DOHH2 (cell line): ENCODE measurements around the gene GGA1.

ENCODE experiments used
- H3F3A ChIP-seq: fragments of 200-600 bp; sonication (generic), shearing (Covaris generic); 2 replicates; pipeline ENCODE4 v1.6.0; 2016; ENCODE audit warnings: antibody characterized with exemption, mild to moderate bottlenecking; ENCODE audit not compliant: control insufficient read depth, insufficient read depth
- H3K27ac ChIP-seq: fragments of 200-600 bp; sonication (generic); 2 replicates; pipeline ENCODE4 v1.5.1; 2014; ENCODE audit warnings: low read depth, mild to moderate bottlenecking, low read length, moderate library complexity
- H3K27me3 ChIP-seq: fragments of 200-600 bp; sonication (generic); 2 replicates; pipeline ENCODE4 v1.6.1; 2014; ENCODE audit warnings: mild to moderate bottlenecking, low read length, mixed read lengths; ENCODE audit not compliant: control insufficient read depth
- H3K36me3 ChIP-seq: fragments of 200-600 bp; sonication (generic); 2 replicates; pipeline ENCODE4 v1.6.1; 2014; ENCODE audit warnings: mild to moderate bottlenecking, low read length, moderate library complexity, mixed read lengths; ENCODE audit not compliant: control insufficient read depth
- H3K4me1 ChIP-seq: fragments of 200-600 bp; sonication (generic); 2 replicates; pipeline ENCODE4 v1.6.1; 2014; ENCODE audit warnings: mild to moderate bottlenecking, low read length, mixed read lengths; ENCODE audit not compliant: control insufficient read depth
- H3K4me2 ChIP-seq: fragments of 200-600 bp; sonication (generic); 2 replicates; pipeline ENCODE4 v1.6.0; 2014; ENCODE audit warnings: mild to moderate bottlenecking, low read length, moderate library complexity
- H3K4me3 ChIP-seq: fragments of 200-600 bp; sonication (generic); 2 replicates; pipeline ENCODE4 v1.5.1; 2014; ENCODE audit warnings: mild to moderate bottlenecking, low read length, mixed read lengths
- H3K79me2 ChIP-seq: fragments of 200-600 bp; sonication (generic); 2 replicates; pipeline ENCODE4 v1.6.1; 2014; ENCODE audit warnings: mild to moderate bottlenecking, low read length, mixed read lengths; ENCODE audit not compliant: control insufficient read depth
- H3K9me2 ChIP-seq: fragments of 200-600 bp; sonication (generic); replicated peaks from 2 replicates; pipeline ENCODE4 v1.6.1; 2014; ENCODE audit warnings: mild to moderate bottlenecking, low read length, mixed read lengths; ENCODE audit not compliant: control insufficient read depth
- H3K9me3 ChIP-seq: fragments of 200-600 bp; sonication (generic); 2 replicates; pipeline ENCODE4 v1.6.1; 2014; ENCODE audit warnings: antibody characterized with exemption, low read length, mixed read lengths; ENCODE audit not compliant: control insufficient read depth, insufficient read depth
- H4K20me1 ChIP-seq: fragments of 200-600 bp; sonication (generic); 2 replicates; pipeline ENCODE4 v1.6.0; 2014; ENCODE audit warnings: low read depth, mild to moderate bottlenecking, antibody characterized with exemption, low read length, moderate library complexity; ENCODE audit not compliant: control insufficient read depth, insufficient read depth
- EZH2phosphoT487 ChIP-seq: fragments of 200-600 bp; sonication (generic); IDR thresholded peaks from 2 replicates; pipeline ENCODE4 v1.6.1; 2017; ENCODE audit warnings: borderline replicate concordance, mild to moderate bottlenecking, antibody characterized with exemption, low read length, moderate library complexity, mixed read lengths
- TF ChIP-seq, protein P1 (sequence below): fragments of 200-600 bp; sonication (generic); IDR thresholded peaks from one replicate; pipeline ENCODE4 v1.5.1; 2014; ENCODE audit warnings: antibody characterized with exemption, mild to moderate bottlenecking, low read depth, low read length; ENCODE audit not compliant: poor library complexity, severe bottlenecking

GGA1 gene

DNA sequence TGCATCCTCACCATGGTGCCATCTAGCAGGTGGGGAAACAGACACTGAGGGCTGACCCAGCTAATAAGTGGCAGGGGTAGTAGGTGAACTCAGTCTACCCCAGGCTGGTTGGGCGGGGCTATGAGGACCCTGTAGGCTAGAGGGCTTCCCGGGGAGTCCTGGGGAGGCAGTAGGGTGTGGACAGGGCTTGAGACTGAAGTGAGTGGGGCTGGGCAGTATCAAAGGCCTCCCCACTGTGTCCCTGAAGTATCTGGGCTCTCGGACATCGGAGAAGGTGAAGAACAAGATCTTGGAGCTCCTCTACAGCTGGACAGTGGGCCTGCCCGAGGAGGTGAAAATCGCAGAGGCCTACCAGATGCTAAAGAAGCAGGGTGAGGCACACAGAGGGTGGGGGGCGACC is 11.4 kb downstream of the GGA1 start:
- H3K4me3 ChIP-seq, result no peak overlapping the region

DNA sequence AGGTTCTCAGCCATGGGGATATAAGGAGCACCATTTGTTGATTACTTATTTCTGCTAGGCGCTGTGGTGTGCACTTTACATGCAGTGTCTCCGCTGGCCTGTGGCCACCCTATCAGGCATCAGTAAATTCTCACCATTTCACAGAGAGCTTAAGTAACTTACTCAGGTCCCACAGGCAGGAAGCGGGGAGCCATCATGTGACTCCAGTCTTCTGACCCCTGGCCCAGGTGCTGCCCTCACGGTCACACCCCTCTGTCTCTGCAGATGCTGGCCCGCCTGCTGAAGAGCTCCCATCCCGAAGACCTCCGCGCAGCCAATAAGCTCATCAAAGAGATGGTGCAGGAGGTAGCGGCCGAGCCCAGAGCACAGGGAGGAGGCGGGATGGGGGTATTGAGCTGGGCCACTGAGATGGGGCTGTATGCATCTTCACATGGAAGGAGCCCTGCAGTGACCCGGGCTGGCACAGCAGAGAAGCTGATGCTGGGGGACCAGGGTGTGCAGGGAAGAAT is 12.8 kb downstream of the GGA1 start:
- Histone ChIP-seq H3K27ac (no peak overlapping the region), H3K79me2 (peaks cover 14% of the 10 kb centered on the region), H4K20me1 (no peaks in the 10 kb centered on the region), H3K4me3 (no peak overlapping the region), H3K9me3 (no peaks in the 10 kb centered on the region), H3K4me2 (no peak overlapping the region), H3F3A (peaks cover 6% of the 10 kb centered on the region; the same call in 1 of the 2 replicates), H3K27me3 (no peaks in the 10 kb centered on the region), H3K4me1 (peaks cover 57% of the 10 kb centered on the region), H3K9me2 (no peaks in the 10 kb centered on the region), H3K36me3 (peaks cover 91% of the 10 kb centered on the region)
- TF ChIP-seq EZH2phosphoT487, result no peak
- TF ChIP-seq, protein P1, sequence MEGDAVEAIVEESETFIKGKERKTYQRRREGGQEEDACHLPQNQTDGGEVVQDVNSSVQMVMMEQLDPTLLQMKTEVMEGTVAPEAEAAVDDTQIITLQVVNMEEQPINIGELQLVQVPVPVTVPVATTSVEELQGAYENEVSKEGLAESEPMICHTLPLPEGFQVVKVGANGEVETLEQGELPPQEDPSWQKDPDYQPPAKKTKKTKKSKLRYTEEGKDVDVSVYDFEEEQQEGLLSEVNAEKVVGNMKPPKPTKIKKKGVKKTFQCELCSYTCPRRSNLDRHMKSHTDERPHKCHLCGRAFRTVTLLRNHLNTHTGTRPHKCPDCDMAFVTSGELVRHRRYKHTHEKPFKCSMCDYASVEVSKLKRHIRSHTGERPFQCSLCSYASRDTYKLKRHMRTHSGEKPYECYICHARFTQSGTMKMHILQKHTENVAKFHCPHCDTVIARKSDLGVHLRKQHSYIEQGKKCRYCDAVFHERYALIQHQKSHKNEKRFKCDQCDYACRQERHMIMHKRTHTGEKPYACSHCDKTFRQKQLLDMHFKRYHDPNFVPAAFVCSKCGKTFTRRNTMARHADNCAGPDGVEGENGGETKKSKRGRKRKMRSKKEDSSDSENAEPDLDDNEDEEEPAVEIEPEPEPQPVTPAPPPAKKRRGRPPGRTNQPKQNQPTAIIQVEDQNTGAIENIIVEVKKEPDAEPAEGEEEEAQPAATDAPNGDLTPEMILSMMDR, result no peak

More for the DNA sequence above, 11.4 kb downstream of the GGA1 start:
- TF ChIP-seq, protein P1, result no peak
- TF ChIP-seq EZH2phosphoT487, result no peak
- Histone ChIP-seq H3K4me1 (peaks cover 51% of the 10 kb centered on the region), H3K9me3 (no peaks in the 10 kb centered on the region), H3K9me2 (no peaks in the 10 kb centered on the region), H3K27me3 (no peaks in the 10 kb centered on the region), H3K27ac (no peak overlapping the region), H4K20me1 (no peaks in the 10 kb centered on the region), H3F3A (peaks cover 6% of the 10 kb centered on the region; the same call in 1 of the 2 replicates), H3K36me3 (peaks cover 82% of the 10 kb centered on the region), H3K4me2 (no peak overlapping the region), H3K79me2 (peaks cover 14% of the 10 kb centered on the region)

DNA sequence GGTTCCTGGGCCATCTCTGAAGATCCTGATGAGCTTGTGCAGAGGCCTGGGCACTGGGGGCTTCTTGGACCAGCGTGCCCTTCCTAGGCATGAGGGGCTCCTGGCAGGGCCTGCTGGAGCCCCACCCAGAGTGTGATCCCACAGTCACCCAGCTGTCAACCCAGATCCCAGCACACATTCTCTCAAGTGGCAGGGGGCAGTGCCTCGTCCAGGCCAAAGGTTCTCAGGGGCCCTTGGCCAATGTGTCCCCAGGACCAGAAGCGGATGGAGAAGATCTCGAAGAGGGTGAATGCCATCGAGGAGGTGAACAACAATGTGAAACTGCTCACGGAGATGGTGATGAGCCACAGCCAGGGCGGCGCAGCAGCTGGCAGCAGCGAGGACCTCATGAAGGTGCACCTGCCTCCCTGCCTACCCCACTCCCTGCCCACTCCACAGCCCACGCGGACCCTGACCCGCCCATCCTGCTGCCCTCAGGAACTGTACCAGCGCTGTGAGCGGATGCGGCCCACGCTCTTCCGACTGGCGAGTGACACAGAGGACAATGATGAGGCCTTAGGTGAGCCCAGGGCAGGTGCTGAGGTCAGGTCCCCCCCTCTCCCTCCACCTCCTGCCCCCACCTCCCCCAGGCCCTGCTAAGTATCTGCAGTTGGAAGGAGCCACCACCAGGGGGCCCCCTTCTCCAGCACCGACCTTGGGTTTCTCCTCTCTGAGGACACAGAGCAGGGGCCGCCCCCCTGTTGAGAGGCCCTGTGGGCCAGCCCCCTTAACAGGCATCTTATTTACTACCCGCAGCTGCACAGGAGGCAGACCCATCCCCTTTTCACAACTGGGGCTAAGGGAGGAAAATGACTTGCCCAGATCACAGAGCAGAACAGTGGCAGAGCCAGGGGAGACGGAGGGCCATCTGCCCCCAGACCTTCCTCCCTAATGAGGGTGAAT is 14.7 kb downstream of the GGA1 start:
- Histone ChIP-seq H3F3A (0 out of 2 replicates have a peak, but pooled peaks cover 6% of the 10 kb centered on the region), H3K36me3 (peaks cover 88% of the 10 kb centered on the region), H4K20me1 (no peaks in the 10 kb centered on the region), H3K4me1 (peaks cover 55% of the 10 kb centered on the region), H3K9me3 (no peaks in the 10 kb centered on the region), H3K27me3 (no peaks in the 10 kb centered on the region), H3K79me2 (peaks cover 7% of the 10 kb centered on the region), H3K9me2 (no peaks in the 10 kb centered on the region), H3K4me2 (no peak overlapping the region), H3K4me3 (no peak overlapping the region), H3K27ac (no peak overlapping the region)
- no peak for TF ChIP-seq EZH2phosphoT487
- TF ChIP-seq, protein P1, result peak; percentile 95
